Measurements from ENCODE around the gene SVIL. TPM values are rescaled to one million over a fixed set of nuclear protein-coding genes. Genes with fewer than 3 reads are reported as not detected.
"Not testable (repeated sequence)": the region's sequence is repeated elsewhere in the genome, so short reads cannot be mapped to it uniquely, and the experiment has no call there.

The SVIL gene
- total RNA-seq, 1 donor from 2014 or later = 258 TPM

- H3K4me3 Mint-ChIP-seq (ENCODE audit: unreplicated experiment) = no peak overlapping the region
- no peak for TF ChIP-seq CTCF (IDR thresholded peaks at IDR 0.05)
- peak; percentile 51 for DNase-seq (ENCODE audit: extremely low spot score, unreplicated experiment)
- H3K27ac Mint-ChIP-seq (ENCODE audit: unreplicated experiment) = no peak overlapping the region
- H3K9me3 Mint-ChIP-seq (ENCODE audit: unreplicated experiment) = no peaks in the 10 kb centered on the region
- no peaks in the 10 kb centered on the region for H3K27me3 Mint-ChIP-seq (ENCODE audit: unreplicated experiment)
- H3K4me1 Mint-ChIP-seq (ENCODE audit: unreplicated experiment) = peaks cover 60% of the 10 kb centered on the region
- peaks cover 23% of the 10 kb centered on the region for H3K36me3 Mint-ChIP-seq (ENCODE audit: unreplicated experiment)
Measured at GRCh38 chr10:29584436-29584835, 50.3 kb downstream of the SVIL start.

- peaks cover 53% of the 10 kb centered on the region for H3K4me1 Mint-ChIP-seq (ENCODE audit: unreplicated experiment)
- no peaks in the 10 kb centered on the region for H3K9me3 Mint-ChIP-seq (ENCODE audit: unreplicated experiment)
- H3K27ac Mint-ChIP-seq (ENCODE audit: unreplicated experiment) = peak overlapping the region; percentile 82
- no peak for TF ChIP-seq CTCF (IDR thresholded peaks at IDR 0.05)
- H3K36me3 Mint-ChIP-seq (ENCODE audit: unreplicated experiment) = peaks cover 30% of the 10 kb centered on the region
- no peak for DNase-seq (ENCODE audit: extremely low spot score, unreplicated experiment)
- no peaks in the 10 kb centered on the region for H3K27me3 Mint-ChIP-seq (ENCODE audit: unreplicated experiment)
- no peak overlapping the region for H3K4me3 Mint-ChIP-seq (ENCODE audit: unreplicated experiment)
Measured at GRCh38 chr10:29583674-29584073, 51.1 kb downstream of the SVIL start.

DNA sequence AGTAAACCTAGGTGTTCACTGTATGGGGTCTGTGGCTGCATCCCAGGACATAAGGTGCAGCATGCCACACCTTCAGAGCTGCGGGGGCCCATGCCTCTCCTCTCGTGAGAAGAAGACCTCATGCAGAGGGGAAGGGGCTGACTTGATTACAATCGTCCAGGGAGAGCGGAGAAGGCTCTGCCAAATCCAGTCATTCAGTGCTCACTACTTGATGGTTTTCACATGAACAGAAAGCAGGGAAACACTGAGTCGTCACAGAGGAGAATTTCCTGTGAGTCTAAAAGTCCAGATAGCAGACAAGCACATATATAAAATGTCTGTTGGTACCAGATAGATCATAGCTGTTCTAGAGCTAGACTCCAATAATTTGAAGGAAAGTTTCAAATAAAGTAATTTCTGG lies 52.0 kb downstream of the SVIL start:
- peaks cover 48% of the 10 kb centered on the region for H3K4me1 Mint-ChIP-seq (ENCODE audit: unreplicated experiment)
- H3K4me3 Mint-ChIP-seq (ENCODE audit: unreplicated experiment); H3K27me3 Mint-ChIP-seq (ENCODE audit: unreplicated experiment); H3K9me3 Mint-ChIP-seq (ENCODE audit: unreplicated experiment): not testable (repeated sequence)
- peaks cover 35% of the 10 kb centered on the region for H3K36me3 Mint-ChIP-seq (ENCODE audit: unreplicated experiment)
- H3K27ac Mint-ChIP-seq (ENCODE audit: unreplicated experiment) = peak overlapping the region; percentile 82
- peak; percentile 56 for DNase-seq (ENCODE audit: extremely low spot score, unreplicated experiment)

GRCh38 chr10:29579455-29579970 lies 55.3 kb downstream of the SVIL start:
- Mint-ChIP-seq H3K9me3 (ENCODE audit: unreplicated experiment) (no peaks in the 10 kb centered on the region), H3K36me3 (ENCODE audit: unreplicated experiment) (peaks cover 30% of the 10 kb centered on the region), H3K4me3 (ENCODE audit: unreplicated experiment) (no peak overlapping the region), H3K27me3 (ENCODE audit: unreplicated experiment) (no peaks in the 10 kb centered on the region), H3K27ac (ENCODE audit: unreplicated experiment) (no peak overlapping the region), H3K4me1 (ENCODE audit: unreplicated experiment) (peaks cover 31% of the 10 kb centered on the region)
- no peak for TF ChIP-seq CTCF (IDR thresholded peaks at IDR 0.05)
- DNase-seq (ENCODE audit: extremely low spot score, unreplicated experiment) = peak; percentile 80

DNA sequence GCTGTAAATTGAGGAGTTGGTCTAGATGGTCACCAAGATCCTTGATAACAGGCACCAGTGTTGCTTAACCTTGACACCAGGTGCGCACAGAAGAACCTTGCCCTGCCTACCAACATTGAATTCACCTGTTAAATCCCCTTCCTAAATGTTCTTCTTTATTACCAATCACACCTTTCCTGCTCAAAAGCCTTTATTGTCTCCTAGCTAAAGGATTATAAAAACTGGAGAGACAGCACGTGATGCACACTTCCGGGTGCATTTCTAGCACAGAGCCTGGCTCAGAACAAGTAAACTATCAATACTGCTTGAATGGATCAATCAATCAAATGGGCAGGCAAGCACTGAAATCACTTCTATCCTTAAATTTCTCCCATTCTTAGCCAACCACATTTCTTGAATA lies 56.3 kb downstream of the SVIL start:
- H3K27me3 Mint-ChIP-seq (ENCODE audit: unreplicated experiment) = no peaks in the 10 kb centered on the region
- H3K9me3 Mint-ChIP-seq (ENCODE audit: unreplicated experiment) = no peaks in the 10 kb centered on the region
- peaks cover 25% of the 10 kb centered on the region for H3K36me3 Mint-ChIP-seq (ENCODE audit: unreplicated experiment)
- H3K4me1 Mint-ChIP-seq (ENCODE audit: unreplicated experiment) = peaks cover 27% of the 10 kb centered on the region
- TF ChIP-seq CTCF (IDR thresholded peaks at IDR 0.05) = no peak
- DNase-seq (ENCODE audit: extremely low spot score, unreplicated experiment) = no peak
- no peak overlapping the region for H3K4me3 Mint-ChIP-seq (ENCODE audit: unreplicated experiment)
- no peak overlapping the region for H3K27ac Mint-ChIP-seq (ENCODE audit: unreplicated experiment)

- peak; percentile 27 for DNase-seq (ENCODE audit: extremely low spot score, unreplicated experiment)
- TF ChIP-seq CTCF (IDR thresholded peaks at IDR 0.05) = no peak
- H3K36me3 Mint-ChIP-seq (ENCODE audit: unreplicated experiment) = peaks cover 25% of the 10 kb centered on the region
- no peaks in the 10 kb centered on the region for H3K9me3 Mint-ChIP-seq (ENCODE audit: unreplicated experiment)
- H3K4me3 Mint-ChIP-seq (ENCODE audit: unreplicated experiment) = no peak overlapping the region
- peaks cover 15% of the 10 kb centered on the region for H3K4me1 Mint-ChIP-seq (ENCODE audit: unreplicated experiment)
- H3K27me3 Mint-ChIP-seq (ENCODE audit: unreplicated experiment) = no peaks in the 10 kb centered on the region
- H3K27ac Mint-ChIP-seq (ENCODE audit: unreplicated experiment) = peak overlapping the region; percentile 31
Measured at GRCh38 chr10:29576681-29577080, 58.1 kb downstream of the SVIL start.
